ENCODE results near the gene CDH4. TPM values are rescaled to one million over a fixed set of nuclear protein-coding genes. Genes with fewer than 3 reads are reported as not detected.

The CDH4 gene
- total RNA-seq, 2 donors from 2014 or later = 0.07 to 0.94 TPM

- no peaks in the 10 kb centered on the region for H3K9me3 ChIP-seq
Measured at GRCh38 chr20:61690150-61690549, 438.1 kb downstream of the CDH4 start.

GRCh38 chr20:61690993-61691838, 439.2 kb downstream of the CDH4 start:
- Histone ChIP-seq H3K4me3 (no peak overlapping the region), H3K27me3 (no peaks in the 10 kb centered on the region), H3K9me3 (no peaks in the 10 kb centered on the region), H3K36me3 (no peaks in the 10 kb centered on the region), H3K27ac (no peak overlapping the region), H3K4me1 (no peaks in the 10 kb centered on the region)
- no peak for TF ChIP-seq CTCF (IDR thresholded peaks at IDR 0.05)
- no peak for DNase-seq (ENCODE audit: low spot score)

More at GRCh38 chr20:61690150-61690549, 438.1 kb downstream of the CDH4 start:
- H3K4me1 ChIP-seq = no peaks in the 10 kb centered on the region
- H3K4me3 ChIP-seq = no peak overlapping the region
- H3K27me3 ChIP-seq = no peaks in the 10 kb centered on the region
- no peaks in the 10 kb centered on the region for H3K36me3 ChIP-seq
- DNase-seq (ENCODE audit: low spot score) = no peak
- TF ChIP-seq CTCF (IDR thresholded peaks at IDR 0.05) = no peak
- no peak overlapping the region for H3K27ac ChIP-seq

GRCh38 chr20:61691978-61692377, 439.9 kb downstream of the CDH4 start:
- no peaks in the 10 kb centered on the region for H3K4me1 ChIP-seq
- DNase-seq (ENCODE audit: low spot score) = no peak
- H3K9me3 ChIP-seq = no peaks in the 10 kb centered on the region
- H3K36me3 ChIP-seq = no peaks in the 10 kb centered on the region
- H3K4me3 ChIP-seq = no peak overlapping the region
- no peak for TF ChIP-seq CTCF (IDR thresholded peaks at IDR 0.05)
- H3K27me3 ChIP-seq = no peaks in the 10 kb centered on the region
- no peak overlapping the region for H3K27ac ChIP-seq

GRCh38 chr20:61692479-61692878, 440.4 kb downstream of the CDH4 start:
- H3K27me3 ChIP-seq = no peaks in the 10 kb centered on the region
- H3K4me3 ChIP-seq = no peak overlapping the region
- TF ChIP-seq CTCF (IDR thresholded peaks at IDR 0.05) = no peak
- H3K9me3 ChIP-seq = no peaks in the 10 kb centered on the region
- DNase-seq (ENCODE audit: low spot score) = no peak
- H3K4me1 ChIP-seq = no peaks in the 10 kb centered on the region
- no peaks in the 10 kb centered on the region for H3K36me3 ChIP-seq
- no peak overlapping the region for H3K27ac ChIP-seq

GRCh38 chr20:61693055-61693600, 441.1 kb downstream of the CDH4 start:
- Histone ChIP-seq H3K4me3 (no peak overlapping the region), H3K36me3 (no peaks in the 10 kb centered on the region), H3K27me3 (no peaks in the 10 kb centered on the region), H3K27ac (no peak overlapping the region), H3K4me1 (no peaks in the 10 kb centered on the region), H3K9me3 (no peaks in the 10 kb centered on the region)
- TF ChIP-seq CTCF (IDR thresholded peaks at IDR 0.05) = no peak
- DNase-seq (ENCODE audit: low spot score) = no peak
